Medulla oblongata (tissue), 1 donor: ENCODE data around the gene PAM16.
A peak's percentile ranks its signal among the peaks of the same experiment; 100 is the strongest.

ENCODE experiments used
- DNase-seq: peaks from one replicate; pipeline ENCODE4 v3.0.0-alpha.2; 2015; ENCODE audit errors: extremely low spot score

PAM16 gene

DNA sequence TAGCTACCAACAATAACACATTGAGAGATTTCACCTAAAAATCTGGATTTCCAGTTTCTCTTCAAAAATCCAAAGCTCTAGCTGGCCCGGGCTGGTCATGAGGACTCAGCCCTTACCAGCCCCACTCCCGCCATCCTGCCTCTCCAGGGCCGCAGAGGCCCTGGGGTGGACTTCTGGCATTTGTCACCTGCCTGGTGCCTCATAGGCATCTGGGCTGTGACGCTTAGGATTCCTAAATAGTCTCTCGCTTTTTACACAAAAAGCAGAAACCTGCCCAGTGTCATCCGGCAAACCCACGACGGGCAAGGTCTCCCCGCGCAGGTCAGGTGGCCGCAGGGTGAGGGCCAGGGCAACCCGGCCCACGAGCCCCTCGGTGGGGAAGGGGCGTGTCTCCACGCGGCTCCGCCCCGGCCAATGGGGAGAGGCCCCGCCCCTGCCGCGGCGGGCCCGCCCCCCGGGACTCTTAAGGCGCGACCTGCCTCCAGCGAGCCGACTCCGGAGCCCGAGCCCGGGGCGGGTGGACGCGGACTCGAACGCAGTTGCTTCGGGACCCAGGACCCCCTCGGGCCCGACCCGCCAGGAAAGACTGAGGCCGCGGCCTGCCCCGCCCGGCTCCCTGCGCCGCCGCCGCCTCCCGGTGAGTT lies 20.4 kb upstream of the PAM16 start, which contains the start of gene VASN:
TSS of gene VASN (plus strand) at position 492 of the 644 bp plus-strand sequence. CDS start 9,030 bp downstream, outside the sequence.
- peak; percentile 78 for DNase-seq

DNA sequence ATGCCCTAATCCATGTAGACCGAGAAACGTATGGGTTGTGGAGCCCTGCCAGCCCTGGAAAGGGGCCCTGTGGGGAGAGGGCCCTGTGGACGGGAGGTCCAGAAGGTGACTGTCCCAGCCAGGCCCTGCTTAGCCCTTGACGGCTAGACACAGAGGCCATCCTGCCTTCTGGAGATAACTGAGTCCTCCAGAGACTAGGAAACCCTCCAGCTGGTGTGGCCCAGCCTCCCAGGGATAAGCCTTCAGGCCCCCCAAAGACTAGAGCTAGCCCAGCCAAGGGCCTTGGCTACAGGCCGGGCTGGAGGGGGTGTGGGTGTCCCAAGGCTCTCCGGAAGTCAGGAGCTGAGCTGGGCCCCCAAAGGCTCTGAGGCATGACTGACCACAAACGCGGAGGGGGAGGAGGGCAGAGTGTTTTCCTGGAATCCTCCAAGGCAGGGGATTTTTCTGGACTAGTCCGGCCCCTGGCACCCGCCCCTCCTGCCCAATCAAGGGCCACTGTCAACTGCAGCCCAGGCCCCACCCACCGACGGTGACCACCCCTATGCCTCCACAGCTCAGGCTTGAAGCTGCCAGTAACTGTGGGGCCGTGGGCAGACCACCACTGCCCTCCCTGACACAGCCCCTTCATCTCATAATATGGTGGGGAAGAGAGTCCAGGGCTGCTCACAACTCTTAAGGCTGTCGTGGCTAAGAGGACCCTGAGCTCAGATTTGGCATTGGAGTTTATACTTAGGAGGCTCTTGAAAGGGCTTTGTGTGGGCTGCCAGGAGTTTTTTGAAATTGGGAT lies 19.6 kb upstream of the PAM16 start:
- peak; percentile 62 for DNase-seq

DNA sequence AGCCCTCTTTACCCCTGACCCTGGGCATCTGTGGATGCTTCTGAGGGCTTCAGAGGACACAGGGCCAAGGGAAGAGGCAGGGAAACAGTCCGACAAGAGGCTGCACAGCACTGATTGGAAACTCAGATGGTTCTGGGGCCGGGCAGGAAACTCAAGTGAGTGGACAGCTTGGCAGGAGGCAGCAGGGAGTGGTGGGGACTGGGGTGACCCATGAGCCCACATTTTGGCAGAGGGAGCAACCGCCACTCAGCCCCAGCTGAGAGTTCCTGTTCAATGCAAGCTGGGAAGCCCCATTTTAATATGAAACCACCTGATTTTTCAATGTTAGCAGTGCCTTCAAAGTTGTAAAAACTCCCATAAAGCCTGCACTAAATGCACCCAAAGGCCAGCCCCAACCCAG lies 19.0 kb upstream of the PAM16 start:
- no peak for DNase-seq

DNA sequence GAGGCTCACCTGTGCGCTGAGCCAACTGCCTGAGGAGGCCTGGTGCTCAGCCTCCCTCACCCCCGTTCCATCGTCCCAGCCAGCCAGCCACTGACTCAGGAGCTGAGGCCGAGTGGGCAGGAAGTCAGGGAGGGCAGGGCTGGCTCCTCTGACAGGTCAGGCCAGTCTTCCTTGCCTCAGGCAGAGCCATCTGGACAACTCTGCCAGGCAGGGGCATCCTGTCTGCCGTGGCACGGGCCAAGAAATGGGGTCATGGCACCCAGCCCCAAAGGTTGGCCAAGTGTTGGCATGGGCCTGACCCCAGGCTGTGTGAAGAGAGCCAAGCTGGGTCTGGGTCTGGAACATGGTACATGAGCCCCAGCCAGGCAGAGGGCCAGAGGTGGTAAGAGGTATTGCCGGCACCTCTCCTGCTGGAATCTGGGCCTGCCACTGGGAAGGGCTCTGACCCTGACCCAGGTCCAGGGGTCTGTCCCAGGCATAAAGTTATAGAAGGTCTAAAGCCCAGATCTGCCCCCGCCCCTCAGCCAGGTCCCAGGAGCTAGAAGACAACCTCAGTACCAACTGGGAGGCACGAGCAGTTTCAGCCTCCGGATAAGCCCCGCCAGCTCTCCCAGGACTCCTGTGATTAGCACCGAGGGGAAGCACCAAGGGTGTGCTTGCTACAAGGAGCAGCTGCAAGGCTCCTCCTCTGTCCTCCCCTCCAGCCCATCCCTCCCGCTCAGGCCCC lies 18.0 kb upstream of the PAM16 start:
- no peak for DNase-seq

DNA sequence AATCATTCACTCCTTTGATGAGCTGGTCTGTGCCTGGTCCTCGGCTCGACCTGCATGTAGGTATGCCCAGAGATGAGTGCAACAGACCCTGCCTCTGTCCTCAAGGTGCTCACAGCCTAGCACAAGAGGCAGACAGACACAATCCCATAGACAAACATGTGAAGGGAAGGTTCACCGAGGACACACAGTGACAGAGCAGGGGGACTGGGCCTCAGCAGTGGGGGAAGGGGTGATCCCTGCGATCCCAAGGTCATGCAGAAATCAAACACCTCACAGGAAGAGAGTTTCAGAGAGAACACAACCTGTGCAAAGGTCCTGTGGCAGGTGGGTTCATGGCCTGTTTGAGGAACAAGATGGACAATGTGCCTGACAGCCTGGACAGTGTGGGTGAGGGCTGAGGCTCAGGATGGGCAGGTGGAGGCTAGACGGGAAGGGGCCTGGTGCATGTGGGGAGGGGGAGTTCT lies 16.3 kb upstream of the PAM16 start:
- no peak for DNase-seq

DNA sequence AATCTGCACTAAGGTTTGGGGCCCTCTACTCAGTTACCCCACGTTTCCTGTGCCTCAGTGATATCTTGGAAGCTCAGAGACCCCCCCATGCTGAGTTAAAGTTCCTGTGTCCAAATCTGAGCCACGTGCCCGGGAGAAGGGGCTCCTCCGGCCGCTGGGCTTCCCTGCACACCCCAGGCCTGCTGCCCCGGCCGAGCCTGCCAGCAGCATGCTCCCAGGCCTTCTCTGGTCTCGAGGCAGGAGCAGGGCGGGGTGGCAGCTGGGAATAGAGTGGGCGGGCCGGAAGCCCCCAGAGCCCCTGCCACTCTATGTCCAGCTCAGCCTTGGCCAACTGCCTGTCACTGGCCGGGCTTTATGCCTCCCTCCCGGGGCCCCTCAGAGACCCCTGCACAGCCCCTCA lies 14.9 kb upstream of the PAM16 start:
- no peak for DNase-seq

DNA sequence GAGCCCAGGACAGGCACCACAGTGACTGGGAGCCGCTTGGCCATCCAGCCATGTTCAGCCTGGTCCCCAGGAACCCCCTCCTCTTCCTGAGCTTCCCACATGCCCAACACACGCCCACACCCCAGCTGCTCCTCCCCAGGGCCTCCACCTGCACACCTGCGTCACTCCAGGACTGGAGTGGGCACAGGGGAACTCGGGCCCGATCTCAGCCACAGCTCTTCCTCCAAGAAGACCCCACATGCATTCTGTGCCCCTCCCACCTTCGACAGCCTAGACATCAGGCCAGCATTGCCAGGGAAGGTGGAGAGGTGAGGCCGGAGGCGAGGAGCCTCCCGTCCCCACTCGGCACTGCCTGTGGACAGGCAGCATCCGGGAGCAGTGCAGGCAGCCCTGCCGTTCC lies 14.5 kb upstream of the PAM16 start:
- DNase-seq, result no peak

DNA sequence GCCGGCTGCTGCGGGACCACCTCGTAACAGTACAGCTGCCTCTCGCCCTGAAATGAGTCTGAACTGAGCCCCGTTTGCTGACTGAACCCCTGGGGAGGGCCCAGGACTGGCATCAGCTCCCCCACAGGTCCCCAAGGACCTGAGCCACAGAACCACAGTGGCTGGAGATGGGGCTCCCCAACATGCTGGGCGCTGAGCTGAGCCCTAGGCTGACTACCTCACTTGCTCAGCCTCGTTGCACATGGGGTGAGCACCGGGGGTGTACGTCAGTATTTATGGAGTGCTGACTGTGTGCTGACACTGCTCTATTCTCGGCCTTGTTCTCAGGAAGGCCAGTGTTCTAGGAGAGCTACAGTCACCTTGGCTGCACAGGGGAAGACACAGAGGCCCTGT lies 13.9 kb upstream of the PAM16 start:
- no peak for DNase-seq

DNA sequence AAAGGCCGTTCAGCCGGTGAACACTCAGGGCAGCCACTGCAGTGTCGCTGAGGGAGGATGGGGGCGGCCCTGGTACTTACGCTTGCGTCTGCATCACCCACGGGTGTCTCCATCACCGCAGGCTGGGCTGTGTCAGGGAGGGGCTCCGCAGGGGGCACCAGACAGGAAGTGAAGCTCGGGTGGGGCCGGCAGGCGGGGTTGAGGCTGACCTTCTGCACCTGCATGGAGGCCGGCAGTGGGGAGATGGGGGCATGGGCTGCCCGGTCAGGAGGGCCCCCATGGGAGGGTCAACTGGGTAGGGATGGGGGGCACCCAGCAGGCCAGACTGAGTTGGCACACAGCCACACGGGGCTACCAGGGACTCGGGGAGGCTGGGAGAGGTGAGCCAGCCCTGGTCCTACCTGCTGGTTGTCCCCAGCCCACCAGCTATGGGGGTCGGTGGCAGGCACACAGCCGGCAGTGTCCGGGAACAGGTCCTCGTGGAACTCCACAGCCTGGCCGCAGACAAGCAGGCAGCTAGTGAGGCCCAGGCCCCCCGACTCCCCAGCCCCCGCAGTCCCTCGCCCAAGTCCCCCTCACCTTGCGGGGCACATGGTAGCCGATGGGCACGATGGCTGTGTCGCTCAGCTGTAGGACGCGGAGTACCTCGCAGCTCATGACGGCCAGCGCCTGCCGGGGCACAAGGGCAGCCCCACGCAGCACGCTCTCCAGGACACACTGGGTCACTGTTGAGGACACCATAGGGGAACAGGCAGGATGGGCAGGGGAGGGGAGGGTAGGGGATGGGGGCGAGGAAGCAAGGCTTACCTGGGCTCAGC lies 13.3 kb upstream of the PAM16 start:
- DNase-seq, result no peak

DNA sequence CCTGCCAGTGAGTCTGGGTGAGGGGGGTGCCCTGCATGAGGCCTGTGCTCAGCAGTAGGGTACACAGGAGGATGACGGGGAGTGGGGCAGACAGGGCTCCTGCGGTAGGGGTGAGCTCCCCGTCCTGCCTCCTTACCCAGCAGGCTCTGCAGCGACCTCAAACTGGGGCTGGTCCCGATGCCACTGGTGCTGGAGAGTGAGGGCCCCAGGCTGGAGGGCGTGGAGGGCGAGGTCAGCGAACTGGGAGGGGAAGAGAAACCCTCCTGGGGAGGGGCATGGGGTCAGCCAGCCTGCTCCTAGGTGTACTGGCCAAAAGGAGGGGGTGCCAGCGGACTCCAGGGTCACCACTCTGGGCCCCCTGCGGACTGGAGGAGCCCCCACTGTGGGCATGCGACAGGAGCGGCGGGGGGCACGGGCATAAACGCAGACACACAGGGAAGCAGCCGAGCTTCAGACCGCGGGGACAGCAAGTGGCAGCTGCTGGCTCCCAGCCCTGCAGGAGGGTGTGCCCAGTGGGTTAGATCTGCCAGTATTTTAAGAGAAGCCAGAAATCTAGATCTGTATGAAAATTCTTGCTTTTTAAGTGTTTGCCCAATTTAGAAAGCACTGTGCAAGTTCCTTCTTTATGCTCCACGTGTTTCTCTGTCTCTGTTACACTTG lies 11.5 kb upstream of the PAM16 start:
- DNase-seq, result no peak

DNA sequence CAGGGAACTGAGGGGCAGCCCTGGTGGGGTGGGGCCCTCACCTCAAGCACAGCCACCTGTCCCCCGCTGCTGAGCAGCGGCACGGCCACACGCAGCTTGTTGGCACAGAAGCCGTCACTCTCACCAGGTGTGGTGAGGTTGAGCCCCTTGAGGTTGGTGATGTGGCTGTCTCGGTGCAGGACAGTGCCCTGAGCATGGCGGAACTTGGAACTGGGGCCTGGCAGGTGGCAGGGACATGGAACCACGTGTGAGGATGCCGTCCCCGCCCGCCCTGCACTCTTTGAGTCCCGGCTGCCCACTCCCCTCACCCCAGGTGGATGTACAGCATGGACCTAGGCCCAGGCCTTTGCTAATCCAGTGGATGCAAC lies 10.8 kb upstream of the PAM16 start:
- DNase-seq, result no peak

DNA sequence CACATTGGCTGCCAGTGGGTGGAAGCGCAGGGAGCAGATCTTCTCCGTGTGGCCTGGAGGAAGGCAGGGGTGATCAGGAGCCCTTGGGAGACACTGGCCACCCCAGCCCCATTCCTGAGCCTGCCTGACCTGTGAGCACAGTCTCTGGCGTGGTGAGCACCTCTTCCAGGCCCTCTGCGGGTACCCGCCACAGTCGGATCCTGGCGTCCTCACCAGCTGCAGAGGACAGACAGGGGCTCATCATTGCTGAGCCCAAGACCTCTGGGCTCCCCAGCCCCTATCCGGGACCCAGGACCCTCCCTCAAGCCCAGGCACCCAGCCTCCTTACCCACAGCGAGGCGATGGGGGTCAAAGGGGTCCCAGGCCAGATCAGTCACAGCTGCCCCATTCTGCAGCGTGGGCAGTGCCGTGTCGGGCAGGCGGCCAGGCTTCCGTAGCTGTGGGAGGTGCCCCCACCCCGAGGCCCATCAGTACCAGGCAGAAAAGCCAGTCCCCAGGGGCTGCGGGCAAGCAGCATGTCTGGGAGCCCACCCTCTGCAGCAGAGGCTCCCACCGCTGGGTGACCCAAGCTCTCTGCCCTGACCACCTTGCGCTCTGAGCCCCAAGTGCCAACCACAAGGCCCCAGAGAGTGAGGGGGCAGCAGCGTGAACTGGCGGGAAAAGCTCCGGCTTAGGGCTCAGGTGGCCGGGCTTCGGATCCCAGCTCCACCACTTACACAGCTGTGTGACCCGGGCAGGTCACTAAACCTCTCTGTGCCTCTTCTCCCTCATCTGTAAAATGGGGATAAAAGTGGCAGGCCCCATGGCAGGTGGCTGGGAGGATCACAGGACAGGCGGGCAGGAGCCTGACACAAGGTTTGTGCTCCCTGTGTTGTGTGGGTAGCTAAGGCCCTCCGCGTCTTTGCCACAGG lies 10.2 kb upstream of the PAM16 start:
- no peak for DNase-seq

DNA sequence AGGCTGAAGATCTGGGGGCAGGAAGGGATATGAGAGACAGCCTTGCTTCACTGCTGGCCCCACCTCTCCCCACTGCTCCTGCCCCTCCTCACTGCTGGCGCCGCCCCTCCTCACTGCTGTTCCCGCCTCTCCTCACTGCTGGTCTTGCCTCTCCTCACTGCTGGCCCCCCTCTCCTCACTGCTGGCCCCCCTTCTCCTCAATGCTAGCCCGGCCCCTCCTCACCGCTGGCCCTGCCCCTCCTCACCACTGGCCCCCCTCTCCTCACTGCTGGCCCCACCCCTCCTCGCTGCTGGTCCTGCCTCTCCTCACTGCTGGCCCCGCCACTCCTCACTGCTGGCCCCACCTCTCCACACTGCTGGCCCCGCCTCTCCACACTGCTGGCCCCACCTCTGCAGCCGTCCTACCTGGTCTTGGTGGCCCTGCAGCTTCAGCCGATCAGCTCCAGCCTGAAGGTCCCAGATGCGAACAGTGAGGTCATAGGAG lies 9.5 kb upstream of the PAM16 start:
- DNase-seq, result no peak

DNA sequence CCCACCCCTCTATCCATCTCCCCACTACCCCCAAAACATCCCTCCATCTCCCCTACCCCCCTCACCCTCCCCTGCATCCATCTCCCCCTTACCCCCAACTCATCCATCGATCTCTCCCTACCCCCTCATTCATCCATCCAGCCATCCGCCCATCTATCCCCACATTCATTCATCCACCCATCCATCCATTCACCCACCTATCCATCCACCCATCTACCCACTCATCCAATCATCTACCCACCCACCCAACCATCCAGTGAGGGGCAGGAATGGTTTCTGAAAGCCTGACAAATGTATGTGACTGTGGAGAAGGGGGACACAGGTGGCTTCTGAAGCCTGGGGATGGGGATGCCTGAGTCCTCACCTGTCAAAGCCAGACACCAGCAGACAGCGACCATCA lies 8.8 kb upstream of the PAM16 start:
- no peak for DNase-seq

DNA sequence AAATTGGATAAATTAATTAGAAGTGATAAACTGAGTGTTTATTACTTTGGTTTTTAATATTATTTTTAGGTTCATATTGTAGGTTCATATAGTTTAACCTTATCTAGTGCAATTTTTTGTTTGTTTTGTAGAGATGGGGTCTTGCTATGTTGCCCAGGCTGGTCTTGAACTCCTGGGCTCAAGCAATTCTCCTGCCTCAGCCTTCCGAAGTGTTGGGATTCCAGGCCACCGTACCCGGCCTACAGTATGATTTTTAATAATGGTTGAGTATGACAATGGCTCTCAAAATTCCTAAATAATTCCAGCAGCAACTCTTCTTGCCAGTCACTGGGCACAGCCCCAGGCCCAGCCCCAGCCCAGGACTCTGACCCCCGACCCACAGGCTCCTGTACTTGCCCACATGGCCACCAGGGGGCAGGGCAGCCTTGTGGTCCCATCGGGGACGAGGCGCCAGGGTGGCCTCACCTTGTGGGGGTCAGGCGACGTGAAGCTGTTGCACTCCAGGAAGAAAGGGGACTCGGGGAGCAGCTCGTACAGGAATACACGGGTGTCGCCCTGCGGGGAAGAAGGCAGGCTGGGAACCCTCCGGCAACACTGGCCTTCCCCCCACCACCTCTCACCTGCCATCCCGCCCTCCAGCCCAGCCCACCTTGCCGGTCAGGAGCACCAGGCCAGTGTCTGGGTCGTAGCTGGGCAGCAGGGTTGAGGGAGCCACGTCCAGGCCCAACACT lies 7.9 kb upstream of the PAM16 start:
- peak; percentile 54 for DNase-seq

DNA sequence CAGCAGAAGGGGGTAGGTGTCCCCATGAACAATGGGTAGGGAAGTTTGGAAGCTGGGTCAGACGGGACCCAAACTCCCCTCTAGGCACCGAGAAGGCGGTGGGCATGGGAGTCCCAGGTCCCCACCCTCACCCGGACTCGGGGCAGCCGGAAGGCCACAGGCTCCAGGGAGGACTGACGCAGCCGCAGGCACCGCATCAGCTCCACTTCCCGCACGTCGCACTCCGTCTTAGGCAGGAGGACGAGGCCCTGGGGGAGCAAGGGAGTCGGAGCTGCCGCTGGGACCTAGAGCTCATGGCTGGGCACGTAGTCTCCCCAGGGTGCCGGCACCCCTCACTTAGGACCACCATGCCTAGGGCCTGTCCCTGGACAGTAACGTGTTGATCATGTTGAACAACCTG lies 7.1 kb upstream of the PAM16 start:
- DNase-seq, result no peak

DNA sequence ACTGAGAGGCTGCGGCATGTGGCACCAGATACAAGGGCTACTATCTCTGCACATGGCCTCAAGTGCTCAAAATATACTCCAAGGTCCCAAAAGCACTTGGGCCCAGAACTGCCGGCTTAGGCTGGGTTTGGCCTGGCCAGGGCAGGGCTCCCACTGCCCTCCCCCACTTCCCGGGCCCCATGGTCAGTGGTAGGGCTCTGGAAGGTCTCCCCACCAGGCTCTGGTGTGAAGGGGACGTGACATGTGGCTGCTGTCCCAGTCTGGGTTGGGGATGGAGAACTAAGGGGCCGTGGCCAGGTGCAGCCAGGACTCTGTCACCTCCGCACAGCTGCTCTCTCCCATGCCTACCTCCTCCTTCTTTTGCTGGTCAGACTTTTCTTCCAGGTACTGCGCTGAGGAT lies 5.7 kb upstream of the PAM16 start:
- DNase-seq, result no peak

DNA sequence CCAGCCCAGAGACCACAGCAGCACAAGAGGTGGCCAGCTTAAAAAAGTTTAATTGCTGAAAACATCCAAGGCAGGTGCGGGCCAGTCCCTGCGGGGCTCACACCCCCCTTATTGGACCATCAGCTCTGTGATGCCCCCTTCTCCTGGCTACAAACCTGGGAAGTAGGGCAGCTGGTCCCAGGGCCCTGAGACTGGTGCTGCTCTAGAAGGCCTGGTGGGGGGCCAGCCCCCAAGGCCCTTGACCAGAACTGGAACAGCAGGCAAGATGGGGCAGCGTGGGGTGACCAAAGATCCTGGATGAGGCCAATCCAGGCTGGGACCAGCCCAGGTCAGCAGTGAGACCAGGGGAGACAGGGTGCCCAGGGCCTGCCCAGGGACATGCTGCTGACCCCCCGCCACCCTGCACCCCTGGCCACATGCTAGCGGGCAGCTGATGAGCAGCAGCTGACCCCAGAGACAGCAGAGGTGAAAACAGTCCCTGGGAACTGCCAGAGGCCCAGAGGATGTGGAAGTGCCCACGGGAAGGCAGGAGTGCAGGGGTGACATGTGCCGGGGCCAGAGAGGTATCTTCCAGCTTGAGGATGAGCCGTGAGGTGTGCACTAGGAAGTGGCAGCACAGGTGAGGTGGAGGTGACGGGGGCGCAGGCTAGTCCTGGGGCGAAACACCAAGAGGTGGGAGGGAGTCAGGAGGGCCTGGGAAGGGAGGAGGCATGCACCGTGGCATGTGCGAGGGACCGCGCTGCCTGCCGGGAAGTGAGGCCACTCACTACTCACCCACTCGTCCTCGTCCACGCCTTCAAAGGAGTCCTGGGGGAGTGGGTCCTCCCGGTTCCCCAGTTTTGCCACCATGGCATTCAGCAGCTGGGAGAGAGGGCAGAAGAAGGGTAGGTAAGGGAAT lies 3.6 kb upstream of the PAM16 start:
- DNase-seq, result no peak
